ENCODE measurements around the gene SMIM28.
"Not testable (repeated sequence)": the region's sequence is repeated elsewhere in the genome, so short reads cannot be mapped to it uniquely, and the experiment has no call there.

Gene SMIM28

GRCh38 chr6:138405816-138406413 is 28.2 kb downstream of the SMIM28 start:
- DNase-seq (ENCODE audit: low spot score) = no peak

GRCh38 chr6:138406443-138406842 is 28.7 kb downstream of the SMIM28 start:
- no peak for DNase-seq (ENCODE audit: low spot score)

- no peak for DNase-seq (ENCODE audit: low spot score)
These were observed 32.5 kb downstream of the SMIM28 start for GRCh38 chr6:138410048-138410735.

- DNase-seq (ENCODE audit: low spot score) = no peak
These were observed 33.5 kb downstream of the SMIM28 start for GRCh38 chr6:138410972-138411880.

GRCh38 chr6:138415125-138415524 is 37.4 kb downstream of the SMIM28 start:
- no peak for DNase-seq (ENCODE audit: low spot score)

- DNase-seq (ENCODE audit: low spot score) = no peak
These were observed 38.5 kb downstream of the SMIM28 start for GRCh38 chr6:138416206-138416605.

GRCh38 chr6:138417493-138418117 is 39.9 kb downstream of the SMIM28 start:
- no peak for DNase-seq (ENCODE audit: low spot score)

- DNase-seq (ENCODE audit: low spot score) = no peak
These were observed 40.5 kb downstream of the SMIM28 start for GRCh38 chr6:138418118-138418742.

- DNase-seq (ENCODE audit: low spot score) = no peak
These were observed 42.1 kb downstream of the SMIM28 start for GRCh38 chr6:138419766-138420165.

- no peak for DNase-seq (ENCODE audit: low spot score)
These were observed 42.7 kb downstream of the SMIM28 start for GRCh38 chr6:138420356-138420755.

- DNase-seq (ENCODE audit: low spot score) = no peak
These were observed 43.4 kb downstream of the SMIM28 start for GRCh38 chr6:138421089-138421488.

GRCh38 chr6:138421608-138422007 is 43.9 kb downstream of the SMIM28 start:
- no peak for DNase-seq (ENCODE audit: low spot score)

GRCh38 chr6:138422861-138423260 is 45.2 kb downstream of the SMIM28 start:
- no peak for DNase-seq (ENCODE audit: low spot score)

- DNase-seq (ENCODE audit: low spot score) = no peak
These were observed 46.5 kb downstream of the SMIM28 start for GRCh38 chr6:138424004-138424904.

GRCh38 chr6:138425256-138425655 is 47.6 kb downstream of the SMIM28 start:
- not testable (repeated sequence) for DNase-seq (ENCODE audit: low spot score)

GRCh38 chr6:138426500-138427123 is 48.9 kb downstream of the SMIM28 start:
- DNase-seq (ENCODE audit: low spot score) = no peak

GRCh38 chr6:138427701-138428100 is 50.0 kb downstream of the SMIM28 start:
- no peak for DNase-seq (ENCODE audit: low spot score)

GRCh38 chr6:138428944-138429598 is 51.4 kb downstream of the SMIM28 start:
- DNase-seq (ENCODE audit: low spot score) = peak; percentile 66

GRCh38 chr6:138429761-138430160 is 52.1 kb downstream of the SMIM28 start:
- no peak for DNase-seq (ENCODE audit: low spot score)
